Activated CD4-positive, alpha-beta T cell treated with anti-CD3 and anti-CD28 coated beads for 4 hours (primary cell): Measurements from ENCODE around the gene COX4I2.
"Not testable (repeated sequence)": the region's sequence is repeated elsewhere in the genome, so short reads cannot be mapped to it uniquely, and the experiment has no call there.

Experiments used
- DNase-seq, 2 donors: peaks; one replicate each; pipeline ENCODE4 v3.0.0-alpha.2; 2020

Gene COX4I2

GRCh38 chr20:31661625-31662371 is 24.1 kb downstream of the COX4I2 start:
- DNase-seq: peak; percentile 81

- no peak for DNase-seq
Measured at GRCh38 chr20:31662372-31662854, 24.7 kb downstream of the COX4I2 start.

DNA sequence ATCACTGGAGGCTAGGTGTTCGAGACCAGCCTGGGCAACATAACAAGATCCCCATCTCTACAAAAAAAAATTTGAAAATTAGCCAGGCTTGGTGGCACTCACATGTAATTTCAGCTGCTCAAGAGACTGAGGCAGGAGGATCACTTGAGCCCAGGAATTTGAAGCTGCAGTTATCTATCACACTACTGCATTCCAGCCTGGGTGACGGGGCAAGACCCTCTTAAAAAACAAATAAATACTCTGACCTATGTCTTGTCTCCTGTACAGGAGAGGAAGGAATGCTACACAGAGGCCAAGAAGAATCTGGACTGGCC is 25.8 kb downstream of the COX4I2 start:
- DNase-seq: no peak

DNA sequence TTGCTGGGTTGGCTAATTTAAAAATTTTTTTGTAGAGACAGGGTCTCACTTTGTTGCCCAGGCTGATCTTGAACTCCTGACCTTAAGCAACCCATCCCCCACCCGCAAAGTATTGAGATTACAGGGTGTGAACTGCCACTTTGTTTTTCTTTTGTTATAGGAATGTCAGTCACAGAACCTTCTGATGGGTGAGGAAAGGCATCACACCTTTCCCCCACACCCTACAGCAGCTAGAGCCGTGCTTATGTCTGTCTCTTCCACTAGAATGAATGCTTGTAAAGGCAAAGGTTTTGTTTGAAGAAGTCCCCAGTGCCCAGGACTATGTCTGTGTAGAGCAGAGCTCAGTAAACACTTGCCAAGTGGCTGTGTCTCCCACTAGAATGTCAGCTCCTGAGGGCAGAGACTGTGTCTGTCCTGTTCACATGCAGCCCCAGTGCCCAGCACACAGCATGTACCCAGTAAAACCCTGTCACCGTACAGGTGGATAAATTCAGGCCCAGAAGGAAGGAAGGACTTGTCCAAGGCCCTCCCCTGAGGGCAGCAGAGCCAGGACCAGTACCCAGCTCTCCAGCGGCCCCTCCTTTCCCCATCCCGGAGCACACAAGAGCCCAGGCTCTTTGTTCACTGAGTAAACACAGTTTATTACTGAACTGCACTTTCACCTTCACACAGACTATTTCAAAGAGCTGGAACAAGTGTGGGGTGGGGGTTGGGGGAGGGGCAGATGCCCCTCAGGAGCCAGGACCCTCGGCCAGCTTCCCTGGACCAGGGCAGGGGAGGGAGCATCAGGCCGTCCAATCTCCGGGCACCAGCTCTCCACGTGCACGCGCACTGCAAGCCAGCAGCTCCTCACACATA is 26.4 kb downstream of the COX4I2 start:
- no peak for DNase-seq

GRCh38 chr20:31664696-31665354 is 27.1 kb downstream of the COX4I2 start:
- DNase-seq: no peak

DNA sequence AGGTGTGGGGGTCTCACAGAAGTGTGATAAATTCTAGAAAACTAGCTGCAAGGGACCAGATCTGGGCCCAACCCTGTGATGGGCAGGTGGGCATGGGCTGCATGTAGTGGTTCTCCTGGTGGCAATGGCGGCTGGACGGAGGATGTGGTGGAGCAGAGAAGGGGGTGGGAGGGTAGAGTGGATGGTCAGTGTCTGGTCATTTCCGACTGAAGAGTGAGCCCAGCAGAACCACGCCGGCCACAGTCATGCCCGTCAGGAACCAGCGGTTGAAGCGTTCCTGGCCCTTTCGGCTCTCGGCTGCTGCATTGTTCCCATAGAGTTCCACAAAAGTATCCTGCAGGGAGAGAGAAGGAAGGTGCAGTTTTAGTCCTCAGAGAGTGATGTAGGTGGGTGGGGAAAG is 28.0 kb downstream of the COX4I2 start:
- DNase-seq: no peak

DNA sequence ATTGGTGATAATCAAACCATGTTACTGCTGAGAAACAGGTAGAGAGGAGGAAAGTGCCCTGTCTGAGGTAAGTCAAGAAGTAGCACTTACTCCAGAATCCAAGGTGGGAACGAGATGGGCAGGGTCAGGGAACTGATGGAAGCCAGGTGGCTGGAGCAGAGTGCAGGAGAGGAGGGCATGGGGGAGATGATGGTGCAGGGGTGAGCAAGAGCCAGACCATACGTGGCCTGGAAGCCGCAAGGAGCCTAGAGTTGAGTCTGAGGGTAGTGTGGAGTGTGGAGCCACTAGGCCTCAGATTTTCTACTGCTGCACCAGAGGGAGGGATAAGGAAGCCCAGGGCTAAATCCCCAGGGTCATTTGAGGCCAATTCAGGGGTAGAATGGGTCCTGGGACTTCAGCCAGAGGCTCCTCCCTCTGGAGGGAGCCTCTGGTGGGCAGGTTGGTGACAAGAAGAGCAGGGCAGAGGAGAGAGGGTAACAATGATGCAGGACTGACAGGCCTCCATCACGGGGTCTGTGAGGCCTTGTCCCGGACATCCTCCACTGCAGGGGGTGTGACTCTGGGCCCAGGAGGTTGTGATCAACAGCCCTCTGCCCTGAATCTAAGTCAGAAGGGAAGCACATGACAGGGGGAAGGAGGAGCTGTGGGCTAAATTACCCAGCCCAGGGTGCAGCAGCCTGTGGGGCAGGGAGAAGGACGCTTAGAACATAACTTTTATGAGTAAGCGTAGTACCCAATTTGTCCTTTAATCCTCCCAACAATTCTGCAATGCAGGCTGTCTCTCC is 28.7 kb downstream of the COX4I2 start:
- DNase-seq: no peak

DNA sequence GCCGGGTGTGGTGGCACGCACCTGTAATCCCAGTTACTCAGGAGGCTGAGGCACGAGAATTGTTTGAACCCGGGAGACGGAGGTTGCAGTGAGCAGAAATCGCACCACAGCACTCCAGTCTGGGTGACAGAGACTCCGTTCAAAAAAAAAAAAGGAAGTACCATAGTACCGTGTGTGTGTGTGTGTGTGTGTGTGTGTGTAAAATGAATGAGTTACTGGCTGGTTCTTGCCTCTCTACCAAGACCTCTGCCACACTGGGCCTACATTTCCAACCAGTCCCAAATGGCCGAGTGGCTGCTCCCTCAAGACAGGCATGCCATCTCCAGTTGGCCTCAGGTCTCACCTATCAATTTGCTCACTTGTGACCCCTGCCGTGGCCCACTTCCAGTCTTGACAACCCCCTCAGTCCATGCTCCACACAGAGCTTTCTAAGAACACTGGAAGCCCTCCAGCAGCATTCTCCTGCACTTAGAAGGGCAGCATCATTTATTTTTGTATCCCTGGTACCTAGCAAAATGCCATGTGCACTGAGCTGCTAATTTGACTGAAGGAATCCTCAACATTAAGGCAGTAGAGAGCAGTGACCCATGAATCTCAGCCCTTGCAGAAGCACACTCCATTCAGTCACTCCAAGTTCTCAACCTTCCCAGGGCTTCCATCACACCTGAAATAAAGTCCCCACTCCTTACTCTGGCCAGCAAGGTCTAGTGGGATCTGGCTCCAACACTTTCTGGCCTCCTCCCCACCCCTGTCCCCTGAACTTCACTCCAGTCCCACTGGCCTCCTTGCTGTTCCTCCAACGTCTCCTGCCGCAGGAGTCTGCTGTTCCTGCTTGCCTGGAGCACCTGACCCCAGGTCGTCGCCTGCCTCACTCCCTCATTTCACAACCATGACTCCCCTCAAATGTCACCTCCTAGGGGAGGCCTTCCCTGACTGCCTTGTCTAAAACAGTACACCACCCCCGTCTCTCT is 29.9 kb downstream of the COX4I2 start:
- DNase-seq: no peak

DNA sequence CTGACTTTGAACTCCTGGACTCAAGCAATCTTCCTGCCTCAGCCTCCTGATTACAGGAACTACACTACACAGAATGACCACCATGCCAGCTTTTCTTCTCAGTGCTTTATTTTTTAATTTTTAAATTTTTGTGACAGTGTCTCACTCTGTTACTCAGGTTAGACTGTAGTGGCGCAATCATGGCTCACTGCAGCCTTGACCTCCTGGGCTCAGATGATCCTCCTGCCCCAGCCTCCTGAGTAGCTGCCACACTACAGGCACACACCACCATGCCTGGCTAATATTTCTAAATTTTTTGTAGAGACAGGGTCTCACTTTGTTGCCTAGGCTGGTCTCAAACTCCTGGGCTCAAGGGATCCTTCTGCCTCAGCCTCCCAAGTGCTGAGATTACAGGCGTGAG is 31.2 kb downstream of the COX4I2 start:
- DNase-seq: not testable (repeated sequence)

GRCh38 chr20:31669876-31670275 is 32.2 kb downstream of the COX4I2 start:
- no peak for DNase-seq

- no peak for DNase-seq
Measured at GRCh38 chr20:31670371-31671228, 32.9 kb downstream of the COX4I2 start.

- DNase-seq: no peak
Measured at GRCh38 chr20:31671324-31671723, 33.6 kb downstream of the COX4I2 start.

- DNase-seq: no peak
Measured at GRCh38 chr20:31673435-31673834, 35.7 kb downstream of the COX4I2 start.

DNA sequence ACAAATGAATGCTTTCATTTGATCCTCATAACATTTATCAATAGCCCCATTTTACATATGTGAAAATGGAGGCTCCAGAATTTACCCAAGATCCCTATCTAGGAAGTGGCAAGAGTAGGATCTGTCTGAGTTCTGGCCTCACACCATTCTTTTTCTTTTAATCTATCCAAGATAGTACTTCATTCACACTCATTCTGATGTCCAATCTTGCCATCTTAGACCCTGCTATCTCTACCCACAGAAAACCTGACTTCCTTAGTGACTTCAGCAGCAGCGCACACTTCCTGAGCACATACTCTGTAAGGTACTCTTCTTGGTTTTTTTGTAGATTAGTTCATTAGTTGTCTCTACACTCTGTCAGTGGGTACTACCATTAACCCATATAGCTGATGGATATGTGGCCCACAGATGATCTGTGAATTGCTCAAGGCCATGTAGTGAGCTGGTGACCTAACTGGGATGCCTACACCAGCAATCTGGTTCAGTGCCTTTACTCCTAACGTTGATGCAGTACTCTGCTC is 36.3 kb downstream of the COX4I2 start:
- no peak for DNase-seq

GRCh38 chr20:31674895-31675827 is 37.4 kb downstream of the COX4I2 start:
- DNase-seq: peak; percentile 63

GRCh38 chr20:31675828-31676608 is 38.3 kb downstream of the COX4I2 start:
- peak; percentile 68 to 77 for DNase-seq

DNA sequence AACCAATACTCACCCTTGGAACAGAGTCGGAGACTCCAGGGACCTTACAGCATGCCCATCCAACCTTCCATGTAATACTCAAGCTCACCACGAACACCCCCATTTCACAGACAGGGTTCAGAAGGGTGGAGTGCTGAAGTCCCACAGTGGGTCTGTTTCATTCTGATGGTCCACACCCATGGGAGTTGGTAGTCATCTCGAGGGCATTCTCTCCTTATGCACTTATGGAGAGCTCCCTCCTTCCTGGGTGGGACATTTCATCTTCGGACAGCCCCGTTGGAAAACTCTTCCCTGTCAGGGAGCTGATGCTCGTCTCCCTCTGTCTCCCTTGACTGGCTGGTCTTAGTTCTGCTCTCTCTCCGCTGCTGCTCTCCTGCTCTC is 38.9 kb downstream of the COX4I2 start:
- no peak for DNase-seq

- no peak for DNase-seq
Measured at GRCh38 chr20:31677553-31678260, 40.0 kb downstream of the COX4I2 start.
